NK-92 (cell line): ENCODE measurements around the gene UMODL1.

Experiments
- DNase-seq: peaks from one replicate; lab custom pipeline; 2025; ENCODE audit not compliant: unreplicated experiment; lab: John Stamatoyannopoulos, UW

The UMODL1 gene

GRCh38 chr21:42039911-42040351, 31.2 kb upstream of the UMODL1 start:
- no peak for DNase-seq

- no peak for DNase-seq
Observed at GRCh38 chr21:42040411-42041180, 30.5 kb upstream of the UMODL1 start.

GRCh38 chr21:42041246-42041645, 29.9 kb upstream of the UMODL1 start:
- no peak for DNase-seq

- DNase-seq, result no peak
Observed at GRCh38 chr21:42041711-42042110, 29.4 kb upstream of the UMODL1 start.

- DNase-seq, result no peak
Observed at GRCh38 chr21:42042651-42043050, 28.5 kb upstream of the UMODL1 start.

GRCh38 chr21:42043201-42043895, 27.8 kb upstream of the UMODL1 start:
- no peak for DNase-seq

GRCh38 chr21:42043961-42044360, 27.2 kb upstream of the UMODL1 start:
- DNase-seq, result no peak

- DNase-seq, result no peak
Observed at GRCh38 chr21:42044871-42045495, 26.1 kb upstream of the UMODL1 start.

GRCh38 chr21:42047821-42048613, 23.1 kb upstream of the UMODL1 start:
- no peak for DNase-seq

GRCh38 chr21:42048870-42049577, 22.1 kb upstream of the UMODL1 start:
- DNase-seq, result no peak

GRCh38 chr21:42049578-42050430, 21.3 kb upstream of the UMODL1 start:
- DNase-seq, result no peak

- DNase-seq, result no peak
Observed at GRCh38 chr21:42051788-42052187, 19.3 kb upstream of the UMODL1 start.

GRCh38 chr21:42055425-42055824, 15.7 kb upstream of the UMODL1 start:
- DNase-seq, result no peak

GRCh38 chr21:42056468-42056867, 14.6 kb upstream of the UMODL1 start:
- no peak for DNase-seq

- no peak for DNase-seq
Observed at GRCh38 chr21:42056996-42057689, 14.0 kb upstream of the UMODL1 start.

GRCh38 chr21:42057851-42058437, 13.2 kb upstream of the UMODL1 start:
- no peak for DNase-seq

GRCh38 chr21:42058631-42059111, 12.4 kb upstream of the UMODL1 start:
- no peak for DNase-seq

GRCh38 chr21:42059141-42059540, 12.0 kb upstream of the UMODL1 start:
- no peak for DNase-seq

GRCh38 chr21:42059721-42060120, 11.4 kb upstream of the UMODL1 start:
- DNase-seq, result no peak
